Measurements from ENCODE around the gene RTP5. TPM values are rescaled to one million over a fixed set of nuclear protein-coding genes. Genes with fewer than 3 reads are reported as not detected.
A peak's percentile ranks its signal among the peaks of the same experiment; 100 is the strongest.

Gene RTP5
- total RNA-seq, 1 donor = 1.1 TPM

GRCh38 chr2:241857041-241857541, 12.4 kb upstream of the RTP5 start:
- no peak for DNase-seq (ENCODE audit: low read depth in 2 of 3, low spot score in 2 of 3)

DNA sequence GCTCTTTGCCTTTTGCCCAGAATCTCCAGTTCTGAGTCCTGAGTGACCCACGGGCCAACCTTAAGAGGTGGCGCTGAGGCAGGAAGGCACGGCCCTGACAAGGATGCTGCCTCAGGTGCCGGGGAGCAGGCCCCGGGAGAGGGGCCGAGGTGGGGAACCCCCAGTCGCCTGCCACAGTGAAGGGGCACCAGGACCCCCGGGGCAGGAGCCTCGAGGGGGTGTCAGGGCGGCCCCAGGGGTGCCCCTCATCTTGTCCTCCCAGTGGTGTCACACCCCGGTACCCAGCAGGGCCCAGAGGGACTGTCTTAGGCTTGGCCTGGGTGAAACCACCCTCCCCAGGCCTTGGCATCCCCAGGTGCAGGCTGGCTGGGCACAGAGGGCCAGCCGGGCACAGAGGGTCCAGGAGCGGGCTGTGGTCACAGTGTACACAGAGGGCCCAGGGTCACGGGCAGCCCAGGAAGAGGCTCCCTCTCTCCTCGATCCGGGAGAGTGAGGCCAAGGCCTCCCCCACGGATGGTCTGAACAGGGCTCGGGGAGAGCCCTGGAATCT, 11.9 kb upstream of the RTP5 start:
- DNase-seq (ENCODE audit: low read depth in 2 of 3, low spot score in 2 of 3) = no peak

- DNase-seq (ENCODE audit: low read depth in 2 of 3, low spot score in 2 of 3) = no peak
These were observed 11.1 kb upstream of the RTP5 start, which contains the start of gene PDCD1 for GRCh38 chr2:241858206-241859016. Gene PDCD1 (minus strand): TSS chr2:241858894. CDS start chr2:241858838, 56 bp downstream.

DNA sequence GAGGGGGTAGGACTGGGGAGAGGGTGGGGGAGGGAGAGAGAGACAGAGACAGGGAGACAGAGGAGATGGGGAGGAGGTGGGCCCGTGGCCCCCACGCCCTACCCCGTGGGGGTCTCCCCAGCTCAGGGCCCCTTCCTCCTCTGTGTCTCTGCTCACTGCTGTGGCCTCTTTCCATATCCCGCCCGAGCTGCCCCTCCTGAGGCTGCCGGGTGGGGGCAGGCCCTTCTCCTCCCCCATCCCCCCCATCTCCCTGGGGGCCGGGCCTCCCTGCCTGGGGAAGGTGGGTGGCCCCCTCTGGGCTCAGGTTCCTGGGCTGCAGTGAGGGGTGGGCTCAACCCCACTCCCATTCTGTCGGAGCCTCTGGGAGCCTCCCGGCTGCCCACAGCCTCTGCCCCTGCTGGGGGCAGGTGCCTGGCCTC, 10.5 kb upstream of the RTP5 start:
- no peak for DNase-seq (ENCODE audit: low read depth in 2 of 3, low spot score in 2 of 3)

GRCh38 chr2:241859436-241860183, 9.9 kb upstream of the RTP5 start:
- DNase-seq (ENCODE audit: low read depth in 2 of 3, low spot score in 2 of 3) = no peak

DNA sequence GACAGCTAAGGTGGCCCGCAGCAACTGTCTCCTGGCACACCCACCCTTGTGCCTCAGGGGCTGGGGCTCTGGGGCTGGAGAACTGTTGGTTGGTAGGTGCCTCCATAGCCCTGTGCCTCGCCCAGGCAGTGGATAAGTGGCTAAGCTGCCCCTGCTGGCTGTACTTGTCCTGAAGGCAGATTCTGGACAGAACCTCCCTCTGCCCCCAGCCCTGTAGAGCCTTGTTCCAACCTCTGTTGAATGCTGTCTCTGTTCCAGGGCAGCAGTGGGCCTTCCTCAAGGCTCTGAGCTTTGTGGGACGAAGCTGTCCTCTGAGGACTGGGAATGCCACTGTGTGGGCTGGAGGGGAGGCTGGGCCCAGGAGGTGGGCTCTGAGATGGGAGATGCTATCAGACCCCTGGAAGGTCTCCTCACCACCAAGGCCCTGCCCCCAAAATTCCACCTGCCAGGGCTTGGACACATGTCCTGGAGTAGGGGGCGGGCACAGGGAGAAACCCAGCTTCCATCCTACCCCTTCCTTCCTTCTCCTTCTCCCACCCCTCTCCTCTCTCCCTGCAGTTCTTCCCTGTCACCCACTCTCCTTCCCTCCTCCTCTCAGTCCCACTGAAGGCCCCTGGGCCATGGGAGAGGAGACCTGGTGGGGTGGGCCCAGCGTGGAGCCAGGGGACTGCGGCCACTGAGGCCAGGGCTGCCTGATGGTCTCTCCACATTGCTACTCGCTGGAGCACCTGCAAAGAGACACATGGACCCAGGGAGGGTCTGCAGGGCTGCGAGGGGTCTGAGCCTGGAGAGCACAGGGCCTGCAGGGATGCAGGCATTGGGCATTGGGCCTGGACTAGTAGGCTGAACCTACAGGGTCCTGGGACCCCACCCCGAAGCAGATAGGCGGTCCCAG, 9.1 kb upstream of the RTP5 start:
- DNase-seq (ENCODE audit: low read depth in 2 of 3, low spot score in 2 of 3) = no peak

GRCh38 chr2:241861264-241861663, 8.3 kb upstream of the RTP5 start:
- DNase-seq (ENCODE audit: low read depth in 2 of 3, low spot score in 2 of 3) = no peak

DNA sequence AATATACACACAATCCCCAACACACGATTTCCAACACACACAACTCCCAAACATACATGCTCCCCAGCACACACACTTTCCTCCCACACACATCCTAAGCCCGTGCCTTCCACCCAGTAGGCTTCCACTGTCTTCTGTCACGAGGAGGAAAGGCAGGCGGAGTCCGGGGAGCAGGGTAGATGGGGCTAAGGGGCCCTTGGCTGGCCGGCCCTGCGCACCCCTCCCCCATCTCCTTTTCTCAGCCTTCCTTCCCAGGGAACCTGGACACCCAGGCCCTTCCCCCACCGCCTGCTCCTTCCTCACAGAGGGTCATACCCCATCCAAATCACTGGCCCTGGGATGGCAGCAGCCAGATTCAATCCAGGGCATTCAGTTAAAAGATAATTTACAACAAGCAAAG, 7.4 kb upstream of the RTP5 start:
- no peak for DNase-seq (ENCODE audit: low read depth in 2 of 3, low spot score in 2 of 3)

DNA sequence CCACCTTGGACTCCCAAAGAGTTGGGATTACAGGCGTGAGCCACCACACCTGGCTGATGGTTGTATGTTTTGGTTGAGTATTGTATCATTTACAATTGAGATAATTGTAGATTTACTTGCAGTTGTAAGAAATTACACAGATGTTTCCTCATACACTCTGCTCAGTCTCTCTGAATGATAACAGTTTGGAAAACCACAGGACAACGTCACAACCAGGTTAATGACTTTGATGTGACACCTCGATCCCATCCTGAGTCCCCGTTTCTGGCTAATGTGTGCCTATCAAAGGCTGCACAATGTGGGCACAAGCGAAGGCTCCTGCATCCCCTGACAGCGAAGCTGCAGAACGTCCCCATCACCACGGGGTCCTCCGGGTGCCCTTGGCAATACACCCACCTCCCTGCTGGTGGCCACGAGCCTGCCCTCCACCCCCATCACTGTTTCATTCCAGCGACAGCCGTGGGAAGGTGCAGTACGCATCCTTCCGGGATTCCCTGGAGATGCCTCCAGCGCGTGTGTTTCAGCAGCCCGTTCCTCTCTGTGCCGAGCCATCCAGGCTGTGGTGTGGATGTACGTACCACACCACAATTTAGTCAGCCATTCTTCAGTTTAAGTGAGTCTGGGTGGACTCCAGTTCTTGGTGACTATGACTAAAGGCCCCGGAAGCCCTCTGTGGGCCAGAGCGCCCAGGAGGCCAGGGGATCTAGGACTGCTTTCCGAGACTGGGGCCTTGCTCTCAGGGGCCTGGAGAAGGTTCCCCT, 6.6 kb upstream of the RTP5 start:
- DNase-seq (ENCODE audit: low read depth in 2 of 3, low spot score in 2 of 3) = no peak

GRCh38 chr2:241863536-241863954, 6.0 kb upstream of the RTP5 start:
- DNase-seq (ENCODE audit: low read depth in 2 of 3, low spot score in 2 of 3) = peak in 1 of 3 donors; percentile 39

DNA sequence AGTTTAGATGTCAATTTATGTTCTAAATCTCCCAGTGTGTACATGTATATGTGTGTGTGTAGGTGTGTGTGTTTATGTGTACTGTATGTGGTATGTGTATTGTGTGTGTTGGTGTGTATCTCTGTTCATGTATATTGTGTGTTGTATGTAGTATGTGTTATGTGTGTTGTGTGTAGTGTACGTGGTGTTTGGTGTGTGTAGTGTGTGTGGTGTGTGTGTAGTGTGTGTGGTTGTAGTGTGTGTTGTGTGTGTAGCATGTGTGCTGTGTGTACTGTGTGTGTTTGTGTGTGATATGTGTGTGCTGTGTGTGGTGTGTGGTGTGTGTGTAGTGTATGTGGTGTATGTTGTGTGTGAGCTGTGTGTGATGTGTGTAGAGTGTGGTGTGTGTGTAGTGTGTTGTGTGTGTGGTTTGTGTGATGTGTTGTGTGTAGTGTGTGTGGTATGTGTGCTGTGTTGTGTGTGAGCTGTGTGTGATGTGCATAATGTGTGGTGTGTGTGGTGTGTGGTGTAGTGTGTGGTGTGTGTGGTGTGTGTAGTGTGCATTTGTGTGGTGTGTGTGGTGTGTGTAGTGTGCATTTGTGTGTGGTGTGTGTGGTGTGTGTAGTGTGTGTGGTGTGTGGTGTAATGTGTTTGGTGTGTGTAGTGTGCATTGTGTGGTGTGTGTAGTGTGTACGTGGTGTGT, 5.2 kb upstream of the RTP5 start:
- no peak for DNase-seq (ENCODE audit: low read depth in 2 of 3, low spot score in 2 of 3)

GRCh38 chr2:241864850-241865213, 4.7 kb upstream of the RTP5 start:
- DNase-seq (ENCODE audit: low read depth in 2 of 3, low spot score in 2 of 3) = no peak

GRCh38 chr2:241865416-241865956, 4.0 kb upstream of the RTP5 start:
- DNase-seq (ENCODE audit: low read depth in 2 of 3, low spot score in 2 of 3) = no peak

GRCh38 chr2:241865957-241866789, 3.4 kb upstream of the RTP5 start:
- DNase-seq (ENCODE audit: low read depth in 2 of 3, low spot score in 2 of 3) = peak in 1 of 3 donors; percentile 51

GRCh38 chr2:241866790-241867645, 2.5 kb upstream of the RTP5 start:
- no peak for DNase-seq (ENCODE audit: low read depth in 2 of 3, low spot score in 2 of 3)

- peak in 2 of 3 donors; percentile 55 to 77 for DNase-seq (ENCODE audit: low read depth in 2 of 3, low spot score in 2 of 3)
These were observed 1.6 kb upstream of the RTP5 start for GRCh38 chr2:241867776-241868420.
